Calu3 (cell line): ENCODE data around the gene COL5A1. TPM values are rescaled to one million over a fixed set of nuclear protein-coding genes. Genes with fewer than 3 reads are reported as not detected.

Experiments
- BruUV-seq: library from RNA; stranded (reverse); fragments of 400-500 nt; replicated peaks from 2 replicates; lab custom pipeline; 2021; lab: Mats Ljungman, UMichigan
- CTCF ChIA-PET: fragments of 300-600 bp; sonication (Branson Sonifier 250); formaldehyde crosslinking; loops from one replicate; lab custom pipeline; 2022; ENCODE audit warnings: antibody characterized with exemption; lab: Charles Lee
- DNase-seq: peaks from one replicate; pipeline ENCODE4 v3.0.0; 2022
- H3K27ac Mint-ChIP-seq: one replicate; pipeline ENCODE4 v1.8.0; 2022; ENCODE audit warnings: mixed read lengths; ENCODE audit not compliant: unreplicated experiment
- H3K27me3 Mint-ChIP-seq: one replicate; pipeline ENCODE4 v1.8.0; 2022; ENCODE audit warnings: mixed read lengths; ENCODE audit not compliant: unreplicated experiment
- H3K36me3 Mint-ChIP-seq: one replicate; pipeline ENCODE4 v1.8.0; 2022; ENCODE audit warnings: mild to moderate bottlenecking, moderate library complexity, mixed read lengths; ENCODE audit not compliant: insufficient read depth, unreplicated experiment
- H3K4me1 Mint-ChIP-seq: one replicate; pipeline ENCODE4 v1.8.0; 2022; ENCODE audit warnings: mild to moderate bottlenecking, low read depth, mixed read lengths; ENCODE audit not compliant: unreplicated experiment
- H3K4me3 Mint-ChIP-seq: one replicate; pipeline ENCODE4 v1.8.0; 2022; ENCODE audit warnings: mild to moderate bottlenecking, low read depth, moderate library complexity, mixed read lengths; ENCODE audit not compliant: unreplicated experiment
- H3K9me3 Mint-ChIP-seq: one replicate; pipeline ENCODE4 v1.8.0; 2022; ENCODE audit warnings: low read depth, mixed read lengths; ENCODE audit not compliant: unreplicated experiment
- intact Hi-C: fragments of 100-400 bp; cut with micrococcal nuclease; formaldehyde crosslinking; loops from one replicate; pipeline ENCODE4 v1.10.0; 2022; ENCODE audit not compliant: unreplicated experiment
- total RNA-seq: library from RNA; stranded (reverse); gene quantifications from 2 replicates; pipeline ENCODE4 v1.2.3, GENCODE V29; 2022
- TF ChIP-seq, protein P1 (sequence below): fragments of 200-600 bp; IDR thresholded peaks from one replicate; pipeline ENCODE4 v1.8.0; 2022; ENCODE audit warnings: antibody characterized with exemption; ENCODE audit not compliant: unreplicated experiment

Gene COL5A1
- total RNA-seq, 1 experiment from 2014 or later, result not detected

DNA sequence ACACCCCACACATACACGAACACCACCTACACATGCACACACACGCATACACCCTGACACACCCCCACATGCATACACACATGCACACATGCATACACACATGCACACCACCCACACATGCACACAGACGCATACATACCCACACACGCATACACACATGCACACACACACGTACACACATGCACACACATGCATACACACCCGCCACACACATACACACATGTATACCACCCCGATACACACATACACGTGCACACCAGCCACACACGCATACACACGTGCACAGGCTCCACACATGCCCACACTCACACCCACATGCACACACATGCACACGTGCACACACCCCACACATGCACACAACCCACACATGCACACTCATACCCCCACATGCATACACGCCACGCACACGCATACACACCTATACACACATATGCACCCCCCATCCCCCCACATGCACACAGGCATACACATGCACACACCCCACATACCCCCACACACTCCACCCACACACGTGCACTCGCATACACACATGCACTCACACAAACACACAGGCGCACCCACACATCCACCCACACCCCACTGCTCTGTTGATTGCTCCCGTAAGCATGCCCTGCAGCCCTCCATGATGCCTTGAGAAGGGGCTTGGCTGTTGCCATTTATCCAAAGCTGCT, 119.3 kb downstream of the COL5A1 start:
- H3K27me3 Mint-ChIP-seq, result no peaks in the 10 kb centered on the region
- H3K4me1 Mint-ChIP-seq, result no peaks in the 10 kb centered on the region
- CTCF ChIA-PET, result no interaction called here
- no peak overlapping the region for H3K4me3 Mint-ChIP-seq
- BruUV-seq, result no TSS peak
- TF ChIP-seq, protein P1, sequence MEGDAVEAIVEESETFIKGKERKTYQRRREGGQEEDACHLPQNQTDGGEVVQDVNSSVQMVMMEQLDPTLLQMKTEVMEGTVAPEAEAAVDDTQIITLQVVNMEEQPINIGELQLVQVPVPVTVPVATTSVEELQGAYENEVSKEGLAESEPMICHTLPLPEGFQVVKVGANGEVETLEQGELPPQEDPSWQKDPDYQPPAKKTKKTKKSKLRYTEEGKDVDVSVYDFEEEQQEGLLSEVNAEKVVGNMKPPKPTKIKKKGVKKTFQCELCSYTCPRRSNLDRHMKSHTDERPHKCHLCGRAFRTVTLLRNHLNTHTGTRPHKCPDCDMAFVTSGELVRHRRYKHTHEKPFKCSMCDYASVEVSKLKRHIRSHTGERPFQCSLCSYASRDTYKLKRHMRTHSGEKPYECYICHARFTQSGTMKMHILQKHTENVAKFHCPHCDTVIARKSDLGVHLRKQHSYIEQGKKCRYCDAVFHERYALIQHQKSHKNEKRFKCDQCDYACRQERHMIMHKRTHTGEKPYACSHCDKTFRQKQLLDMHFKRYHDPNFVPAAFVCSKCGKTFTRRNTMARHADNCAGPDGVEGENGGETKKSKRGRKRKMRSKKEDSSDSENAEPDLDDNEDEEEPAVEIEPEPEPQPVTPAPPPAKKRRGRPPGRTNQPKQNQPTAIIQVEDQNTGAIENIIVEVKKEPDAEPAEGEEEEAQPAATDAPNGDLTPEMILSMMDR, result no peak
- no peak overlapping the region for H3K27ac Mint-ChIP-seq
- H3K9me3 Mint-ChIP-seq, result peaks cover 7% of the 10 kb centered on the region
- intact Hi-C loops, result no loop called here
- DNase-seq, result no peak
- H3K36me3 Mint-ChIP-seq, result no peaks in the 10 kb centered on the region

DNA sequence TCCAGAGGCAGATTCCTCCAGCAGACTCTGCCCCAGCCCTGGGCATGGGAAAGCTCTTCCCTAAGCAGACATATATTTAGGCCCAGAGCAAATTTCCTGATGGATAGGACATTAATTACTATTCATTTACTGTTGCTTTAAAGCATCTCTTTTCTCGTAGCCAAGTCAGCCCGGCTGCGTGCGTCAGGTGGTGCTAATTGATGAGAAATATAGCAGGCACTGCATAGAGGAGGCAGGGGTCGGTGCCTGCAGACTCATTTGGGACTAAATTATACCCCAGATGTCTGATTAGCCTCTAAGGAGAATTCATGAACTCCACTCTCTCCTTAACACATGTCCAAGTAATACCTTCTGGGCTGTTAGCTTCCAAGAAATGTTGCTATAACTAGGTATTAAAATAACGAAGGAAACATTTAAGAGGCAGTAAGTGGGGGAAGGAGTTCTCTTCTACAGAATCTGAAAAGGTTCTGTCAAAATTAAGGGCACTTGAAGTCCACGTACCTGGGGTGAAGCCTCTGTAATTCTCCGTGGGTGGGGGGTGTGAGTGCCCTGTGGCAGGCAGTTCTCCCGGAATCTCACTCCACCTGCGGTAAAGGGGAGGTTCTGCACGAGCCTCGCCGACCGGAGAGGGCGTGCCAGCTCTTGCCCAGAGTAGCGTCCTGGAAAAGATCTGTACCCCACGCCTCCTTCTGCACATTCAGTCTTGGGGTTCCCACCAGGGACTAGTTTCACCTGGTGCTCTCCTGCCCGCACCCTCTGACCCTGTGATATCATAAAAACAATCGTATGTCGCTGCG, 123.1 kb downstream of the COL5A1 start:
- Mint-ChIP-seq H3K27ac (no peak overlapping the region), H3K4me3 (no peak overlapping the region), H3K27me3 (no peaks in the 10 kb centered on the region), H3K9me3 (peaks cover 5% of the 10 kb centered on the region), H3K4me1 (no peaks in the 10 kb centered on the region), H3K36me3 (no peaks in the 10 kb centered on the region)
- TF ChIP-seq, protein P1, result no peak
- no peak for DNase-seq
- BruUV-seq, result no TSS peak
- intact Hi-C loops, result no loop called here
- CTCF ChIA-PET, result no interaction called here

DNA sequence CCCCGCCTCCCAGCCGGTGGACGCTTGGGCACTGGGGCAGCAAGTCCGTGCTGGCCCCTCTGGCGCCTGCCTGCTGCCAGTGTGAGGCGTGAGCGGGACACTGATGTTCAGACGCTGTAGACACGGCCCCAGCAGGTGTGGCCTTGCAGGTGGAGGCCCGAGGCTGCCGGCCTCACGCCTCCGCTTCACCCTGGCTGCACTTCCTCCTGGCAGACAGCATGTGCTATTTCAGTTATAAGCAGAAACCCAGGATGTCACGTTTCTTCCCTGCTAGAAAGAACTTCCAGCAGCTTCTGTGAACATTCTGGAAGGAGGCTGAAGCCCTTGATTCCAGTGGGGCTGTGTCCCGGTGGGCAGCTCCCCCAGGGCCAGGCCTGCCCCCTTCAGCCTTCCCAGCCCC, 124.2 kb downstream of the COL5A1 start:
- TF ChIP-seq, protein P1, result no peak
- no TSS peak for BruUV-seq

DNA sequence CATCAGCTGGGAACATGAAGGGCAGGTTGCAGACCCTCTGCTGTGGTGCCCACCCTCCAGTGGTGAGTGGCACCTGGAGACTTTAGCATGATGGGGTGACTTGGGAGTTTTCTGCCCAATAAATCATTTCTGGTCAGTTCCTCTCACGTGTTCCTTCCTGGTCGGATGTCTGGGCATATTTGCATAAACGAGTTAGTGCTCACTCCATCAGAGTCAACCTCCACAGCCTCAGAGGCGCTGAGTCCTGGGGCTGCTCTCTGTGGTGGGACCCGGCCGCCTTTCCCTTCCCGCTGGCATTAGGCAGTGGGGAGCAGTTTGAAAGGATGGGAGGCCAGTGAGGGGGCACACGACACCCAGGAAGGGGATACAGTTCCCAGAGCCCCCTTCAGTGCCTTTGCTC, 125.0 kb downstream of the COL5A1 start:
- TF ChIP-seq, protein P1, result no peak
- Mint-ChIP-seq H3K9me3 (no peaks in the 10 kb centered on the region), H3K36me3 (no peaks in the 10 kb centered on the region), H3K4me1 (no peaks in the 10 kb centered on the region), H3K4me3 (no peak overlapping the region), H3K27ac (no peak overlapping the region), H3K27me3 (no peaks in the 10 kb centered on the region)
- intact Hi-C loops, result no loop called here
- no peak for DNase-seq
- BruUV-seq, result no TSS peak
- CTCF ChIA-PET, result no interaction called here

More for the DNA sequence above, 124.2 kb downstream of the COL5A1 start:
- Mint-ChIP-seq H3K27ac (no peak overlapping the region), H3K36me3 (no peaks in the 10 kb centered on the region), H3K27me3 (no peaks in the 10 kb centered on the region), H3K4me3 (no peak overlapping the region), H3K4me1 (no peaks in the 10 kb centered on the region), H3K9me3 (peaks cover 2% of the 10 kb centered on the region)
- CTCF ChIA-PET, result no interaction called here
- intact Hi-C loops, result no loop called here
- no peak for DNase-seq
